GM19397 (cell line): ENCODE measurements around the gene KCNH6.
A peak's percentile ranks its signal among the peaks of the same experiment; 100 is the strongest.

Experiments
- ATAC-seq: cut with Tn5 transposase; IDR thresholded peaks from one replicate; pipeline ENCODE4 v1.9.1; 2021; ENCODE audit warnings: mild to moderate bottlenecking, moderate library complexity; ENCODE audit not compliant: unreplicated experiment

The KCNH6 gene

DNA sequence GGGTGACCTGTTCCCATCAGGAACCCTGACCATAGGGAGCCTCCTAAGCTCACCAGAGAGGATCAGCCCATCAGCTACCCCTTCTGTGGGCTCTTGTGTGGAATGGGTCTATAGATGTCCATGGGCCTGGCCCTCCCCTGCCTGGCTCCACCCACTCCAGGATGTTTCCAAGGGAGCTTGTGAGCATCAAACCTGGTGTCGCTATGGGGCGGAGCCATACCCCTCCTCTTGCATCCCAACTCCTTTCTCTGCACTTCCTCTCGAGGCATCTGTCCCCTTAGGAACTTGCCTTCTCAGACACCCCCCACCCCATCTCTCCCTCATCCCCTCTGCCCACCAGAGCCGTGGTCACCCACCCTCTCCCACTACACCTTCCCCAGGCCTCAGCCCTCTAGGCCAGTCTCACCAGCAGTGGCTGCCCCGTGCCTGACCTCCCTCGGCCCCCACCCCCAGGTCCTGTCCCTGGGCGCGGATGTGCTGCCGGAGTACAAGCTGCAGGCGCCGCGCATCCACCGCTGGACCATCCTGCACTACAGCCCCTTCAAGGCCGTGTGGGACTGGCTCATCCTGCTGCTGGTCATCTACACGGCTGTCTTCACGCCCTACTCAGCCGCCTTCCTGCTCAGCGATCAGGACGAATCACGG, 10.4 kb downstream of the KCNH6 start:
- ATAC-seq = no peak

GRCh38 chr17:63534078-63534570, 11.0 kb downstream of the KCNH6 start:
- no peak for ATAC-seq

DNA sequence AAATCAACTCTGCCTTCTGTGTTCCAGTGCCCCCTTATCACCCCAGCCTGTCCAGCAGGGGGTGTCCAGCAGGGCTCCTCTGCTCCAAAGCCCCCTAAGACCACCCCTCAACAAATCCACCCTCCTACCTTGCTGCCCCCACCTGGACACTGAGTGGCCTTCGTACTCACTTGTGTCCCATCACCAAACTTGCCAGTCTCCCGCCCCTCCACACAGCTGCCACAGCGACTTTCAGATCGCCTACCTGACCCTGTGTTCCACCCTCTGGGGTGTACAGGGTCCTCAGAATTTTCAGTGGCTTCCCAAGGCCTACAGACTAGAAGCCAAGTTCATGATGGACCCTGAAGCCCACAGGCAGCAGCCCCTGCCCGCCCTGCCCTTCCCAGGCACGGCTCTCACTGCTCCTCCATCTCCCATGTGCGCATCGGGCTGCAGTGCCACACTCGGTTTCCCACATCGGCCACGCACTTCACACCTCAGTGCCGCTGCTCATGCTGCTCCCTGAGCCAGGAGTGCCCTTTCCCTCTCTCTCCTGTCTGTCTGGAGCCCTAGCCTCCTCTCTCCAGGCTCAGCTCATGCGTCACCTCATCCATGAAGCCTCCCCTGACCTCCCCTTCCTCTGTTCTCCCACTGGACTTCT, 11.8 kb downstream of the KCNH6 start:
- no peak for ATAC-seq

GRCh38 chr17:63535640-63536039, 12.5 kb downstream of the KCNH6 start:
- no peak for ATAC-seq

GRCh38 chr17:63537001-63537400, 13.8 kb downstream of the KCNH6 start:
- no peak for ATAC-seq

DNA sequence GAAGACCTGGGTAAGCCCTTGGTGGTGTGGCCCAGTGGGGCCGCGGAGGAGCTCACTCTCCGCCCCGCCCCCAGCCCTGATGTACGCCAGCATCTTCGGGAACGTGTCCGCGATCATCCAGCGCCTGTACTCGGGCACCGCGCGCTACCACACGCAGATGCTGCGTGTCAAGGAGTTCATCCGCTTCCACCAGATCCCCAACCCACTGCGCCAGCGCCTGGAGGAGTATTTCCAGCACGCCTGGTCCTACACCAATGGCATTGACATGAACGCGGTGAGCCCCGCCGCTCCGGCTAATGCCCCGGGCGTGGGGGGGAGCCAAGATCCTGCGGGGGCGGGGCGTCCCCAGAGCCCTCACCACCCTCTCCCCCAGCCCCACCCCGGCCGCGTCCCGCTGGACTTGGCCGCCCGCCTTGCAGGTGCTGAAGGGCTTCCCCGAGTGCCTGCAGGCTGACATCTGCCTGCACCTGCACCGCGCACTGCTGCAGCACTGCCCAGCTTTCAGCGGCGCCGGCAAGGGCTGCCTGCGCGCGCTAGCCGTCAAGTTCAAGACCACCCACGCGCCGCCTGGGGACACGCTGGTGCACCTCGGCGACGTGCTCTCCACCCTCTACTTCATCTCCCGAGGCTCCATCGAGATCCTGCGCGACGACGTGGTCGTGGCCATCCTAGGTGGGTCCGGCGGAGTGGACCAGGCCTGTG, 15.0 kb downstream of the KCNH6 start:
- ATAC-seq = no peak

DNA sequence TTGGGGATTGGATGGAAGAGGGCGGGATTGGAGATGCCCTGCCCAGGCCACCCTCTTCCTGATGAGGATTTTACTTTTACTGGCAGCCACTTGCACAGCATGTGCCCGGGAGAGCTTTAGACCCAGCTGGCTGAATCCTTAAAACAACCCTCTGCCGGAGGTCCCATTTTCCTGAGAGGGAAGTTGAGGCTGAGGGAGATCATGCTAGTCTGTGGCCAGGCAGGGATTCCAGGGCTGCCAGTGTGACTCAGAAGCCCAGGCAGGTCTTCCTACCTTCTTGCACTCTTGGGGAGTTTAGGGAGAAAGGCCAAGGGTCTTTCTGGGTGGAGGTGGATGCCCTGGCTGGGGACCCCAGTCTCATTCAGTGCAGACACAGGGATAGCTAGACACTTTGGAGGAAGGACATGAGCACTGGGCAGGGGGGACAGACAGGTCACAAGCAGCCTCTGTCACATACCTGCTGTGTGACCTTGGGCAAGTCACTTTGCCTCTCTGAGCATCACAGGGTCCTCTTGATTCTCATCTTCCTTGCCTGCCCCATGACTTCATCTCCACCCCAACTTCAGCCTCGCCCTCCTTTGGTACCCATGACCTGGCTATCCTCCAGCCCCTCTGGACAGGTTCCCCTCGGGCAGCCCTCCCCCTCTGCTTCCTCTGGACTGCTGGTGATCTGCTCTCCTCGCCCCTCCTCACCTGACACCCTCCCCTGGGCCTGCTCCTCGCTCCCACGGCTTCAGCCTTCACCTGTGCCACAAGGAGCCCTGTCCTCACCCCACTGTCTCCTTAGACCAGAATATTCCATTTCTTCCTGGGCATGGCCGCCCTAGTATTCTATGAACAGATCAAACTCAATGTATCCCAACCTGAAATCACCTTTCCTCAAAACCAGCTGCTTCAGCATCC, 15.8 kb downstream of the KCNH6 start:
- no peak for ATAC-seq

DNA sequence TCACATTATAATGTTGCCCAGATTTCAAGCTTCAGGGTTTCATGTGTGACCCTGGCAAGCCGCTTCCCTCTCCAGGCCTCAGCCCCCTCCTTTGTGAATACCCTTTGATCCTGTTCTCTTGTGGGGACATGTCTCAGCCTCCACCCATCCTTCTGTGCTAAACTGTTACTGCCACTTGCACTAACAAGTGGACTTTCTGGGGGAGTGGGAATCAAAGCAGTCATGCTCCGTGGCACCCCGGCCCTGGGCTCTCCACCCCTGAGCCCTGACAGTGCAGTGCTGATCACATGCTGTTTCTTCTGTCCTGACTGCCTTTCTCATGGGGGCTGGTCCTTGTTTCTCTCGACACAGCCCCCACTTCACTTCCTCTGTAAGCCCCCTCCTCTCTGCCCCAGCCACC, 17.4 kb downstream of the KCNH6 start:
- ATAC-seq = no peak

GRCh38 chr17:63542218-63542545, 19.0 kb downstream of the KCNH6 start:
- ATAC-seq = no peak

GRCh38 chr17:63542942-63543821, 20.0 kb downstream of the KCNH6 start:
- ATAC-seq = no peak

GRCh38 chr17:63543822-63544420, 20.8 kb downstream of the KCNH6 start:
- no peak for ATAC-seq

DNA sequence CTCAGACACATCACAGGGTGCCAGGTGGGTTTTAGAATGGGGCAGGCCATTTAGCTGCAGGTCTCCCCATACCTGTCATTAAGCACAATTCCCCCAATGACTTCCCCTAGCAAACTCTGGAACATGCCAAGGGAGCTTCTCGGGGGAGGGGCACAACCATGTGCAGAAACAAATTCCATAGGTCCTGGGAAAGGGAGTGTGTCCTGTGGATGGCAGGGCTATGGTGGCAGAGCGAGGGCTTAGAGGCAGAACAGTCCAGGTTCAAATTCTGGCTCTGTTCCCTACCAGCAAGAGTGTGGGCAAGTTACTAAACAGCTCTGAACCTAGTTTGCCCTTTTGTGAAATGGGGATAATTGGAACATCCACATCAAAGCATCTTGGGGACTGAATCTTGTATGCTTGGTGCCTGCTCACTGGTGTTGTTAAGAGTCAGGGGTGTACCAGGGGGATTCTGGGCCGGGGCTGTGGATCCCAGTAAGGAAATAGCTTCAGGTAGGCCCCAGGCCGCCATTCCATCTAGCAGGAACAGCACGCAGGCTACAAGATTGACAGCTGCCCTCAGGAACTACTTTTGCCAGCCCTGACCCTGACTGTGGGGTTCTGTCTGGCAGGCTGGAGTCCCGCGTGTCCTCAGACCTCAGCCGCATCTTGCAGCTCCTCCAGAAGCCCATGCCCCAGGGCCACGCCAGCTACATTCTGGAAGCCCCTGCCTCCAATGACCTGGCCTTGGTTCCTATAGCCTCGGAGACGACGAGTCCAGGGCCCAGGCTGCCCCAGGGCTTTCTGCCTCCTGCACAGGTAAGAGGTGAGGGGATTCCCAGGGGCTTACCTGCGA, 21.5 kb downstream of the KCNH6 start:
- ATAC-seq = no peak

- ATAC-seq = no peak
Measured at GRCh38 chr17:63546308-63547082, 23.3 kb downstream of the KCNH6 start.

DNA sequence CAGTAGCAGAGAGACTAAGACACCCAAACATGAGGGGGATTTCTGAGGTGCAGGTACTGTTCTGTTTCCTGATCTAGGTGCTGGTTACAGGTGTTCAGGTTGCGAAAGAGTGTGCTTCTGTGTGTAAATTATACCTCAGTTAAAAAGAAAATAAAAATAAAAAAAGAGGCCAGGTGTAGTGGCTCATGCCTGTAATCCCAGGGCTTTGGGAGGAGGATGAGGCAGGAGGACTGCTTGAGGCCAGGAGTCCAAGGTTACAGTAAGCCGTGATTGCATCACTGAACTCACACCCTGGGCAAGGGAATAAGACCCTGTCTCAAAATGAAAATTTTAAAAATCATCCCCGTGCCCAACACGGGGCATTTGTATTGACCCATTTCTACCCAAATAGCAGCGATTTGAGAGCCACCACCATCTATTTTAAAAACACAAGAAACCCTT, 23.9 kb downstream of the KCNH6 start:
- ATAC-seq = no peak

DNA sequence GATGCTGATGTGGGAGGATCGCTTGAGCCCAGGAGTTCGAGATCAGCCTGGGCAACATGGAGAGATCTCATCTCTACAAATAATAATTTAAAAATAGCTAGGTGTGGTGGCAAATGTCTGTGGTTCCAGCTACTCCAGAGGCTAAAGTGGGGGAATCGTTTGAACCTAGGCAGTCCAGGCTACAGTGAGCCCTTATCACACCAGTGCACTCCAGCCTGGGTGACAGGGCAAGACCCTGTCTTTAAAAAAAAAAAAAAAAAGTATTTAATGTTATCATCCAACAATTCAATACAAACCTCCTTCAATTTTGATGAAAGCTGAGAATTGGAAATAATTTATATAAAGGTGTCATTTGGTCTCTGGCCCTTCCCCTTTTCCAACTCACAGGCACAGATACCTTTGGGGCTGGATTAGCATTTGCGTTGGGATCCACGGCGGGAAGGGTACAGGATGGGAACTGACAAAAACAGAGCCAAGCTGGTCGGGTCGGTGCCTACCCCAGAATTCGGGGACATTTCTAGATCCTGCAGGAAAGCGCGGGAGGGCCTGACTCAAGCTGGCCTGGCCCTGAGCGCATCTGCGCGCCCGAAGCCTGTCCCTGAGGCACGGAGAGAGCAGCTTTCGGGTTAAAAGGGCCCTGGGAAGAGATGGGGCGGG, 26.3 kb downstream of the KCNH6 start:
- peak; percentile 15 for ATAC-seq

- ATAC-seq = peak; percentile 94
Measured at GRCh38 chr17:63549946-63550816, 27.0 kb downstream of the KCNH6 start, which contains the start of gene DCAF7. Gene DCAF7, plus strand, starts transcription at chr17:63550477. Its CDS starts 201 bp downstream, at chr17:63550678.
